BJ (cell line): ENCODE data around the gene TRMU. TPM values are rescaled to one million over a fixed set of nuclear protein-coding genes. Genes with fewer than 3 reads are reported as not detected.

ENCODE experiments used
- CTCF ChIA-PET: fragments of 350-600 bp; formaldehyde crosslinking; extraction: SDS; loops from one replicate; lab custom pipeline; 2021; ENCODE audit warnings: antibody characterized with exemption, inconsistent platforms; lab: Yijun Ruan, JAX
- POLR2A ChIA-PET: fragments of 300-600 bp; sonication (Branson Sonifier 250); formaldehyde crosslinking; extraction: SDS; loops from one replicate; lab custom pipeline; 2021; ENCODE audit warnings: antibody characterized with exemption; lab: Charles Lee
- DNase-seq: peaks from one replicate; pipeline ENCODE4 v3.0.0-alpha.2; 2011; ENCODE audit warnings: low read depth
- H3K27me3 ChIP-seq: 2 replicates; pipeline ENCODE4 v1.6.0; 2011; ENCODE audit warnings: low read length; ENCODE audit not compliant: control insufficient read depth, insufficient read depth
- H3K36me3 ChIP-seq: 2 replicates; pipeline ENCODE4 v1.5.1; 2011; ENCODE audit warnings: low read length; ENCODE audit not compliant: control insufficient read depth, insufficient read depth
- H3K4me3 ChIP-seq: 2 replicates; pipeline ENCODE4 v1.5.1; 2011; ENCODE audit warnings: low read depth, mild to moderate bottlenecking, control low read depth, low read length
- CTCF ChIP-seq: IDR thresholded peaks from 2 replicates; pipeline ENCODE4 v1.5.1; 2011; ENCODE audit warnings: low read depth, mild to moderate bottlenecking, control low read depth, inconsistent platforms, low read length, moderate library complexity; ENCODE audit not compliant: insufficient read depth
- polyA plus RNA-seq: library from polyadenylated mRNA; depleted of rRNA; stranded (reverse); fragments of >200 nt; gene quantifications from 2 replicates; pipeline ENCODE4 v1.2.3, GENCODE V29; 2011

Gene TRMU
- polyA plus RNA-seq, 1 experiment, result 25.2 TPM

- H3K4me3 ChIP-seq, result no peak overlapping the region
- POLR2A ChIA-PET, result no interaction called here
- no peak for TF ChIP-seq CTCF
- H3K36me3 ChIP-seq, result peaks cover 7% of the 10 kb centered on the region
- H3K27me3 ChIP-seq, result no peaks in the 10 kb centered on the region
- no peak for DNase-seq
- CTCF ChIA-PET, result interaction anchor here (1.1 to 12.1 kb wide), 3 partner anchors 47 to 326 kb away, joined by 3 to 183 read pairs (median 3); no protein-coding TSS in a partner anchor
These were observed 14.7 kb upstream of the TRMU start for GRCh38 chr22:46320716-46321386.

GRCh38 chr22:46322711-46323110 is 12.8 kb upstream of the TRMU start:
- DNase-seq, result no peak
- no peak overlapping the region for H3K4me3 ChIP-seq
- no peak for TF ChIP-seq CTCF
- ChIA-PET CTCF (interaction anchor here (1.9 kb wide), 1 partner anchor 12 kb away, joined by 6 read pairs; the partner anchor contains the start of gene TRMU), POLR2A (no interaction called here)
- no peaks in the 10 kb centered on the region for H3K27me3 ChIP-seq
- peaks cover 10% of the 10 kb centered on the region for H3K36me3 ChIP-seq

- no peaks in the 10 kb centered on the region for H3K27me3 ChIP-seq
- TF ChIP-seq CTCF, result no peak
- H3K36me3 ChIP-seq, result peaks cover 10% of the 10 kb centered on the region
- CTCF ChIA-PET, result interaction anchor here (0.7 to 1.9 kb wide), 4 partner anchors 9 to 196 kb away, joined by 3 to 6 read pairs (median 4); partner anchors contain the start of gene TRMU
- no peak overlapping the region for H3K4me3 ChIP-seq
- DNase-seq, result no peak
- POLR2A ChIA-PET, result no interaction called here
These were observed 12.4 kb upstream of the TRMU start for GRCh38 chr22:46323162-46323561.

GRCh38 chr22:46326066-46326680 is 9.3 kb upstream of the TRMU start:
- Histone ChIP-seq H3K27me3 (no peaks in the 10 kb centered on the region), H3K36me3 (peaks cover 5% of the 10 kb centered on the region), H3K4me3 (no peak overlapping the region)
- ChIA-PET CTCF (no interaction called here), POLR2A (no interaction called here)
- no peak for TF ChIP-seq CTCF
- no peak for DNase-seq

GRCh38 chr22:46327691-46328465 is 7.6 kb upstream of the TRMU start:
- Histone ChIP-seq H3K36me3 (peaks cover 5% of the 10 kb centered on the region; the same call in 1 of the 2 replicates), H3K4me3 (no peak overlapping the region), H3K27me3 (no peaks in the 10 kb centered on the region)
- no peak for TF ChIP-seq CTCF
- CTCF ChIA-PET, result interaction anchor here (3.0 to 3.5 kb wide), 2 partner anchors 12 to 206 kb away, joined by 10 to 13 read pairs; no protein-coding TSS in a partner anchor
- POLR2A ChIA-PET, result no interaction called here
- no peak for DNase-seq
